Gastroesophageal sphincter (tissue), 4 donors: ENCODE data around the gene SUGCT. TPM values are rescaled to one million over a fixed set of nuclear protein-coding genes. Genes with fewer than 3 reads are reported as not detected.

ENCODE experiments used
- ATAC-seq: fragments of 150-250 bp; one replicate; pipeline ENCODE4 v1.9.1; 2016; ENCODE audit warnings: mild to moderate bottlenecking, moderate library complexity
- H3K27ac ChIP-seq, 4 donors: fragments of 200-600 bp; sonication (generic) in 3 of 4; 1 replicate in 3 of 4; 2 replicates in 1 of 4; pipeline ENCODE4 v1.5.1; 2016 to 2019
- H3K27me3 ChIP-seq: fragments of 200-600 bp; sonication (generic); one replicate; pipeline ENCODE4 v1.5.1; 2019
- H3K36me3 ChIP-seq, 2 donors: fragments of 200-600 bp; sonication (generic); one replicate each; pipeline ENCODE4 v1.5.1; 2019; ENCODE audit warnings: control low read depth in 1 of 2
- H3K4me1 ChIP-seq, 3 donors: fragments of 200-600 bp; sonication (generic); 1 replicate in 2 of 3; 2 replicates in 1 of 3; pipeline ENCODE4 v1.5.1; 2016 to 2019; ENCODE audit warnings: control low read depth in 2 of 3
- H3K4me3 ChIP-seq, 2 donors: fragments of 200-600 bp; sonication (generic); one replicate each; pipeline ENCODE4 v1.5.1; 2019; ENCODE audit warnings: mild to moderate bottlenecking in 1 of 2, moderate library complexity in 1 of 2
- H3K9me3 ChIP-seq, 3 donors: fragments of 200-600 bp; sonication (generic); one replicate each; pipeline ENCODE4 v1.5.1; 2017 to 2019; ENCODE audit warnings: control low read depth in 2 of 3
- EP300 ChIP-seq: sonication (generic); formaldehyde crosslinking; IDR thresholded peaks from one replicate; pipeline ENCODE4 v1.6.1; 2017; ENCODE audit warnings: antibody characterized with exemption, mild to moderate bottlenecking
- POLR2A ChIP-seq, 2 donors: fragments of 450-650 bp; IDR thresholded peaks; one replicate each; pipeline ENCODE4 v1.6.1; 2017; ENCODE audit warnings: antibody characterized with exemption in 2 of 2, mild to moderate bottlenecking in 2 of 2, moderate library complexity in 1 of 2
- POLR2AphosphoS5 ChIP-seq: sonication (generic); formaldehyde crosslinking; IDR thresholded peaks from one replicate; pipeline ENCODE4 v1.6.1; 2017; ENCODE audit warnings: antibody characterized with exemption
- WGBS, 2 donors: methylation state at CpG; one replicate each; pipeline ENCODE4 v1.1.5; 2018; ENCODE audit warnings: low coverage in 1 of 2; 5-methylcytosine and 5-hydroxymethylcytosine counted together
- total RNA-seq, 4 donors: library from RNA; depleted of rRNA; stranded (reverse); fragments of >200 nt; gene quantifications; one replicate each; pipeline ENCODE4 v1.1.0, GENCODE V29; 2016
- TF ChIP-seq, protein P1 (sequence below), 4 experiments: fragments of 200-600 bp in 2 of 4; fragments of 450-650 bp in 2 of 4; sonication (generic) in 1 of 4; IDR thresholded peaks; one replicate each; pipeline ENCODE4 v1.5.1; 2017 to 2019; ENCODE audit warnings: antibody characterized with exemption in 4 of 4, mild to moderate bottlenecking in 2 of 4, moderate library complexity in 2 of 4

The SUGCT gene
- total RNA-seq, 4 donors from 2014 or later: 1.2 to 17.3 (median 10.8) TPM

DNA sequence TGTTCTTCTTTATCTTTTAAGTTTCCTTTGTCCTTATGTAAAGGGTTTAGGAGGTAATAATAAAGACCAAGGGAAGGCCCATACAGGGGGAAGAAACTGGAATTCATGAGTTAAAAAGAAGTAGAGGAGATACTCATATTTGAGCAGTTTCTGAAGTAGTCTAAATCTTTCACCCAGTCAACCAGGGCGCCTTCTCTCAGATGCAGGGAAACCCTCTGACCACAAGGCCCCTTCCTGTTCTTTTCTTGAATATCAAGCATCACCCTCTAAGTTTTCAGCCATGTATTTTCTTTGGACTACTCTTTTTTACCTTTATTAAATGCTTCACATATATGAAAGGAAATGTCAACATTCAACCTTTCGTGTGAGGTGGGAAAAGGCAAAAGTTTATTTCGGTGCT, 630.8 kb downstream of the SUGCT start:
- Histone ChIP-seq H3K4me1 (peaks cover 3 to 44% (median 6%) of the 10 kb centered on the region in 3 donors), H3K27ac (peak overlapping the region in 1 of 4 donors; percentile 29), H3K4me3 (no peak overlapping the region), H3K27me3 (no peaks in the 10 kb centered on the region), H3K36me3 (no peaks in the 10 kb centered on the region), H3K9me3 (no peaks in the 10 kb centered on the region)
- no peak for TF ChIP-seq POLR2A (IDR thresholded peaks at IDR 0.05)
- TF ChIP-seq, protein P1, sequence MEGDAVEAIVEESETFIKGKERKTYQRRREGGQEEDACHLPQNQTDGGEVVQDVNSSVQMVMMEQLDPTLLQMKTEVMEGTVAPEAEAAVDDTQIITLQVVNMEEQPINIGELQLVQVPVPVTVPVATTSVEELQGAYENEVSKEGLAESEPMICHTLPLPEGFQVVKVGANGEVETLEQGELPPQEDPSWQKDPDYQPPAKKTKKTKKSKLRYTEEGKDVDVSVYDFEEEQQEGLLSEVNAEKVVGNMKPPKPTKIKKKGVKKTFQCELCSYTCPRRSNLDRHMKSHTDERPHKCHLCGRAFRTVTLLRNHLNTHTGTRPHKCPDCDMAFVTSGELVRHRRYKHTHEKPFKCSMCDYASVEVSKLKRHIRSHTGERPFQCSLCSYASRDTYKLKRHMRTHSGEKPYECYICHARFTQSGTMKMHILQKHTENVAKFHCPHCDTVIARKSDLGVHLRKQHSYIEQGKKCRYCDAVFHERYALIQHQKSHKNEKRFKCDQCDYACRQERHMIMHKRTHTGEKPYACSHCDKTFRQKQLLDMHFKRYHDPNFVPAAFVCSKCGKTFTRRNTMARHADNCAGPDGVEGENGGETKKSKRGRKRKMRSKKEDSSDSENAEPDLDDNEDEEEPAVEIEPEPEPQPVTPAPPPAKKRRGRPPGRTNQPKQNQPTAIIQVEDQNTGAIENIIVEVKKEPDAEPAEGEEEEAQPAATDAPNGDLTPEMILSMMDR (IDR thresholded peaks at IDR 0.05): no peak
- no peak for TF ChIP-seq EP300
- TF ChIP-seq POLR2AphosphoS5: no peak
- 82 to 84% methylated on average over 3 of the region's 3 CpGs for WGBS, 2 donors
- no peak for ATAC-seq

DNA sequence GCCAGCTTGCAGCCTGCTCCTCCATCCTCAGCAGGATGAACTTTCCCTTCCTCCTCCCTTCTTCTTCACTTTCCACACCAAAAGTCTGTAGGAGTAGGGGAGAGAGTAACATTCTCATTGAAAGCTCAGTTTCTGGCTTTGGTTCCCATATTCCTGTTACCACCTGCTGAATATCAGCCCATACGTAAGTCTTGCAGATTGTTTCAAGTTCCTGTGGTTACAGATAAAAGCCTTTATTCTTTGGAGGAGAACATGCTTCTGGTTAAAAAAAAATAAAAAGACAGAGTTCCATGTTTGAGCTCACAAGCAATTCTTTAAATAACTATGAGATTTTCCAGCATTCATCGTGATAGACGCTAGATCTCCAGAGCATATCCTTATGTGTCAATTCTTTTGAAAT, 637.3 kb downstream of the SUGCT start:
- peak overlapping the region in 1 of 4 donors; percentile 10 for H3K27ac ChIP-seq
- H3K36me3 ChIP-seq: no peaks in the 10 kb centered on the region
- no peaks in the 10 kb centered on the region for H3K9me3 ChIP-seq
- TF ChIP-seq EP300: no peak
- TF ChIP-seq POLR2A (IDR thresholded peaks at IDR 0.05): no peak
- TF ChIP-seq, protein P1 (IDR thresholded peaks at IDR 0.05): no peak
- TF ChIP-seq POLR2AphosphoS5: no peak
- WGBS, 2 donors: 48 to 89% methylated on average over 2 to 3 of the region's 3 CpGs
- peaks cover 0 to 31% (median 5%) of the 10 kb centered on the region in 3 donors for H3K4me1 ChIP-seq
- H3K4me3 ChIP-seq: no peak overlapping the region
- H3K27me3 ChIP-seq: no peaks in the 10 kb centered on the region
- ATAC-seq: no peak

DNA sequence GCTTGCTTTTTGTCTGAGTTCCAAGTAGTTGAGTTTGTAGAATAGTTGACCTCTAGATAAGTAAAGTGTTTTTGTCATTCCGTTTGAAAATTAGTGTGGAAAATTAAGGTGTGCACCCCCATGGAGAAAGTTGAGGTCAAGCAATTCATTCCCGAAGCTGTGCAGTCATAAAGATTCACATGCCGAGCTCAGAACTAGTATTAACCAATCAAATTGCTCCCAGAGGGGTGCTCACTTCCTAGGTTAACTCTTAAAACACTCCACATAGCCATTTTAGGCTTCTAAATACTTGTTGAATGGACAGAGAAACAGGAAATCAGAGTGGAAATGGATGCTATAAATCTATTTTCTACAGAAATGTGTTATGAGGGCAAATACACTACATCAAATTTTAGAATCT, 638.9 kb downstream of the SUGCT start:
- Histone ChIP-seq H3K36me3 (no peaks in the 10 kb centered on the region), H3K4me3 (no peak overlapping the region), H3K27ac (no peak overlapping the region), H3K4me1 (peaks cover 0 to 44% (median 10%) of the 10 kb centered on the region in 3 donors), H3K27me3 (no peaks in the 10 kb centered on the region), H3K9me3 (no peaks in the 10 kb centered on the region)
- 40 to 60% methylated on average over 1 to 3 of the region's 3 CpGs for WGBS, 2 donors
- no peak for TF ChIP-seq EP300
- TF ChIP-seq POLR2AphosphoS5: no peak
- TF ChIP-seq, protein P1 (IDR thresholded peaks at IDR 0.05): no peak
- TF ChIP-seq POLR2A (IDR thresholded peaks at IDR 0.05): no peak
- no peak for ATAC-seq

- TF ChIP-seq POLR2A (IDR thresholded peaks at IDR 0.05) (no peak), POLR2AphosphoS5 (no peak), EP300 (no peak)
- TF ChIP-seq, protein P1 (IDR thresholded peaks at IDR 0.05): no peak
- H3K9me3 ChIP-seq: no peaks in the 10 kb centered on the region
- WGBS, 2 donors: 86 to 92% methylated on average over 2 to 4 of the region's 4 CpGs
- H3K4me3 ChIP-seq: no peak overlapping the region
- H3K27ac ChIP-seq: peak overlapping the region in 3 of 4 donors; percentile 47 to 72 (median 52)
- H3K36me3 ChIP-seq: no peaks in the 10 kb centered on the region
- ATAC-seq: no peak
- no peaks in the 10 kb centered on the region for H3K27me3 ChIP-seq
- H3K4me1 ChIP-seq: peaks cover 6 to 66% (median 21%) of the 10 kb centered on the region in 3 donors
These were observed 641.1 kb downstream of the SUGCT start for GRCh38 chr7:40775877-40776276.

- no peak for TF ChIP-seq POLR2A (IDR thresholded peaks at IDR 0.05)
- TF ChIP-seq POLR2AphosphoS5: no peak
- TF ChIP-seq, protein P1 (IDR thresholded peaks at IDR 0.05): no peak
- TF ChIP-seq EP300: no peak
- 61 to 81% methylated on average over 2 of the region's 5 CpGs for WGBS, 2 donors
- Histone ChIP-seq H3K4me1 (peaks cover 9 to 86% (median 24%) of the 10 kb centered on the region in 3 donors), H3K36me3 (no peaks in the 10 kb centered on the region), H3K27ac (peak overlapping the region; percentile 43 to 72 (median 50)), H3K27me3 (no peaks in the 10 kb centered on the region), H3K9me3 (no peaks in the 10 kb centered on the region), H3K4me3 (no peak overlapping the region)
- no peak for ATAC-seq
These were observed 643.0 kb downstream of the SUGCT start for GRCh38 chr7:40777730-40778312.
